H1 (cell line): ENCODE data around the gene TAS1R3. TPM values are rescaled to one million over a fixed set of nuclear protein-coding genes. Genes with fewer than 3 reads are reported as not detected.

ENCODE experiments used
- CTCF ChIA-PET: fragments of 300-600 bp; sonication (Branson Sonifier 250); formaldehyde crosslinking; loops from one replicate; lab custom pipeline; 2021; ENCODE audit not compliant: partially characterized antibody; lab: Charles Lee
- POLR2A ChIA-PET: fragments of 300-600 bp; sonication (Branson Sonifier 250); formaldehyde crosslinking; loops from one replicate; lab custom pipeline; 2021; ENCODE audit warnings: inconsistent platforms; ENCODE audit not compliant: partially characterized antibody; lab: Charles Lee
- DNase-seq, 2 experiments: peaks; one replicate each; pipeline versions ENCODE4 v3.0.0 to v3.0.0-alpha.2; 2010 to 2022; ENCODE audit warnings: low spot score in 2 of 2, low read depth in 1 of 2, mixed read lengths in 1 of 2
- FAIRE-seq: peaks from 2 replicates; lab custom pipeline; 2011; peaks lifted over from hg19 to GRCh38; lab: Jason Lieb, UNC
- H2AFZ ChIP-seq: 2 replicates; pipeline ENCODE4 v1.8.1; 2012; ENCODE audit warnings: low read length, inconsistent platforms
- H2AK5ac ChIP-seq: 2 replicates; pipeline ENCODE4 v1.6.1; 2013; ENCODE audit warnings: low read depth, low read length
- H2BK120ac ChIP-seq: replicated peaks from 2 replicates; pipeline ENCODE3; 2013; ENCODE audit warnings: low read depth, low read length, inconsistent platforms
- H2BK12ac ChIP-seq: 2 replicates; pipeline ENCODE4 v1.6.1; 2013; ENCODE audit warnings: low read depth, low read length
- H2BK15ac ChIP-seq: 2 replicates; pipeline ENCODE4 v1.6.1; 2013; ENCODE audit warnings: low read length
- H2BK20ac ChIP-seq: 2 replicates; pipeline ENCODE4 v1.6.1; 2013; ENCODE audit warnings: low read length
- H2BK5ac ChIP-seq: 2 replicates; pipeline ENCODE4 v1.6.1; 2013; ENCODE audit warnings: low read depth, low read length
- H3K14ac ChIP-seq: 2 replicates; pipeline ENCODE4 v1.6.1; 2013; ENCODE audit warnings: inconsistent platforms; ENCODE audit not compliant: insufficient read length
- H3K18ac ChIP-seq: 2 replicates; pipeline ENCODE4 v1.6.1; 2013; ENCODE audit warnings: low read length; ENCODE audit errors: extremely low read depth
- H3K23ac ChIP-seq: 2 replicates; pipeline ENCODE4 v1.6.1; 2013; ENCODE audit warnings: inconsistent platforms; ENCODE audit not compliant: insufficient read length
- H3K23me2 ChIP-seq: 2 replicates; pipeline ENCODE4 v1.6.1; 2013; ENCODE audit warnings: low read depth, low read length
- H3K27ac ChIP-seq: 2 replicates; pipeline ENCODE4 v1.6.1; 2011; ENCODE audit warnings: low read depth, low read length, inconsistent platforms
- H3K27me3 ChIP-seq, 4 experiments: replicated peaks in 1 of 4; 1 replicate in 1 of 4; 2 replicates in 3 of 4; pipeline versions ENCODE4 v1.6.1 to v1.8.1; 2011 to 2013; ENCODE audit warnings: low read length in 3 of 4, mild to moderate bottlenecking in 3 of 4, inconsistent platforms in 2 of 4, mixed read lengths in 2 of 4, moderate library complexity in 1 of 4; ENCODE audit not compliant: control insufficient read depth in 3 of 4, insufficient read depth in 3 of 4; ENCODE audit errors: extremely low read depth in 1 of 4
- H3K36me3 ChIP-seq, 4 experiments: 2 replicates each; pipeline versions ENCODE4 v1.6.1 to v1.8.1; 2011 to 2013; ENCODE audit warnings: mild to moderate bottlenecking in 4 of 4, low read length in 3 of 4, moderate library complexity in 2 of 4, control low read depth in 1 of 4, inconsistent platforms in 1 of 4; ENCODE audit not compliant: insufficient read depth in 4 of 4, control insufficient read depth in 2 of 4
- H3K4ac ChIP-seq: replicated peaks from 2 replicates; pipeline ENCODE3; 2013; ENCODE audit warnings: low read length, low read depth, mixed read lengths, inconsistent platforms; ENCODE audit not compliant: insufficient read length
- H3K4me1 ChIP-seq, 4 experiments: replicated peaks in 1 of 4; 1 replicate in 1 of 4; 2 replicates in 3 of 4; pipeline versions ENCODE4 v1.6.1 to v1.8.1; 2011 to 2013; ENCODE audit warnings: low read length in 3 of 4, inconsistent platforms in 2 of 4, mixed read lengths in 1 of 4; ENCODE audit not compliant: insufficient read depth in 4 of 4, control insufficient read depth in 3 of 4
- H3K4me2 ChIP-seq, 2 experiments: 2 replicates each; pipeline versions ENCODE4 v1.6.1 to v1.8.1; 2011 to 2013; ENCODE audit warnings: low read depth in 2 of 2, low read length in 2 of 2, control low read depth in 1 of 2, inconsistent platforms in 1 of 2, mild to moderate bottlenecking in 1 of 2; ENCODE audit not compliant: insufficient read depth in 1 of 2
- H3K4me3 ChIP-seq, 4 experiments: fragments of 200-600, 300-600 bp in 1 of 4; sonication (generic), shearing (Covaris generic), sonication (Bioruptor Twin) in 1 of 4; 2 replicates each; pipeline versions ENCODE4 v1.5.1 to v1.8.1; 2011 to 2016; ENCODE audit warnings: low read length in 4 of 4, low read depth in 3 of 4, control low read depth in 2 of 4, inconsistent platforms in 2 of 4, mild to moderate bottlenecking in 2 of 4, mixed read lengths in 1 of 4, moderate library complexity in 1 of 4; ENCODE audit not compliant: insufficient read depth in 2 of 4; ENCODE audit errors: extremely low read depth in 1 of 4
- H3K56ac ChIP-seq: replicated peaks from 2 replicates; pipeline ENCODE3; 2013; ENCODE audit warnings: low read depth, mild to moderate bottlenecking, mixed read lengths, low read length, inconsistent platforms; ENCODE audit not compliant: insufficient read length
- H3K79me1 ChIP-seq: 2 replicates; pipeline ENCODE4 v1.6.1; 2013; ENCODE audit warnings: low read depth, low read length, control low read depth
- H3K79me2 ChIP-seq, 2 experiments: 2 replicates each; pipeline versions ENCODE4 v1.6.1 to v1.8.1; 2012 to 2013; ENCODE audit warnings: low read length in 2 of 2, mild to moderate bottlenecking in 2 of 2, inconsistent platforms in 1 of 2; ENCODE audit not compliant: insufficient read depth in 2 of 2, control insufficient read depth in 1 of 2
- H3K9ac ChIP-seq, 4 experiments: replicated peaks in 1 of 4; 1 replicate in 1 of 4; 2 replicates in 3 of 4; pipeline versions ENCODE4 v1.6.1 to v1.8.1; 2011 to 2013; ENCODE audit warnings: low read depth in 3 of 4, low read length in 3 of 4, control low read depth in 2 of 4, mild to moderate bottlenecking in 2 of 4, moderate library complexity in 2 of 4, inconsistent platforms in 1 of 4; ENCODE audit errors: extremely low read depth in 1 of 4
- H3K9me3 ChIP-seq, 2 experiments: 2 replicates each; pipeline versions ENCODE4 v1.6.1 to v1.8.1; 2012 to 2013; ENCODE audit warnings: mild to moderate bottlenecking in 2 of 2, moderate library complexity in 2 of 2, control low read depth in 1 of 2, inconsistent platforms in 1 of 2, low read depth in 1 of 2, low read length in 1 of 2, mixed read lengths in 1 of 2; ENCODE audit not compliant: insufficient read depth in 2 of 2
- H4K20me1 ChIP-seq, 2 experiments: replicated peaks in 1 of 2; 2 replicates each; pipeline versions ENCODE3 to v1.8.1; 2011 to 2013; ENCODE audit warnings: inconsistent platforms in 2 of 2, low read length in 2 of 2, mild to moderate bottlenecking in 1 of 2; ENCODE audit not compliant: insufficient read depth in 2 of 2, control insufficient read depth in 1 of 2
- H4K5ac ChIP-seq: 2 replicates; pipeline ENCODE4 v1.6.1; 2013; ENCODE audit warnings: low read length, low read depth, mixed read lengths, inconsistent platforms; ENCODE audit not compliant: insufficient read length
- H4K8ac ChIP-seq: 2 replicates; pipeline ENCODE4 v1.8.0; 2013; ENCODE audit warnings: mild to moderate bottlenecking, moderate library complexity, low read length, inconsistent platforms; ENCODE audit not compliant: insufficient read depth; ENCODE audit errors: extremely low read depth
- H4K91ac ChIP-seq: replicated peaks from 2 replicates; pipeline ENCODE3; 2013; ENCODE audit warnings: low read length, mixed read lengths, inconsistent platforms; ENCODE audit not compliant: insufficient read length
- ASH2L ChIP-seq: fragments of 200-600, 300-600 bp; sonication (generic); IDR thresholded peaks from one replicate; pipeline ENCODE4 v1.7.1; 2017; ENCODE audit warnings: low read length
- BRCA1 ChIP-seq: IDR thresholded peaks from 2 replicates; pipeline ENCODE4 v1.6.1; 2012; ENCODE audit warnings: low read depth, low read length, improper control_type of control experiment
- CBX8 ChIP-seq: fragments of 300-800, 300-1000 bp; sonication (generic); IDR thresholded peaks from 2 replicates; pipeline ENCODE4 v1.7.1; 2016; ENCODE audit warnings: low read depth, low read length, borderline replicate concordance
- CTBP2 ChIP-seq: IDR thresholded peaks from 2 replicates; pipeline ENCODE4 v1.7.0; 2011; ENCODE audit warnings: borderline replicate concordance, mild to moderate bottlenecking, moderate library complexity, mixed read lengths, low read length; ENCODE audit not compliant: insufficient read depth, insufficient read length
- KDM1A ChIP-seq: fragments of 200-600, 300-600 bp; sonication (generic); IDR thresholded peaks from 2 replicates; pipeline ENCODE4 v1.7.1; 2016; ENCODE audit warnings: mild to moderate bottlenecking, low read length, borderline replicate concordance
- POLR2A ChIP-seq, 2 experiments: IDR thresholded peaks; 1 replicate in 1 of 2; 2 replicates in 1 of 2; pipeline ENCODE4 v1.6.1; 2011; ENCODE audit warnings: low read depth in 2 of 2, low read length in 2 of 2, mild to moderate bottlenecking in 2 of 2; ENCODE audit errors: control extremely low read depth in 1 of 2
- SAP30 ChIP-seq: fragments of 300-600 bp; sonication (generic); IDR thresholded peaks from 2 replicates; pipeline ENCODE4 v1.7.1; 2012; ENCODE audit warnings: low read length, moderate library complexity, mild to moderate bottlenecking, inconsistent platforms; ENCODE audit not compliant: insufficient read depth, insufficient replicate concordance
- SP2 ChIP-seq: IDR thresholded peaks from 2 replicates; pipeline ENCODE4 v1.6.1; 2012; ENCODE audit warnings: mild to moderate bottlenecking, low read length, inconsistent platforms
- SRF ChIP-seq: IDR thresholded peaks from 2 replicates; pipeline ENCODE4 v1.6.1; 2011; ENCODE audit warnings: mild to moderate bottlenecking, low read depth, low read length, moderate library complexity
- USF2 ChIP-seq: IDR thresholded peaks from 2 replicates; pipeline ENCODE4 v1.6.1; 2011; ENCODE audit warnings: low read length, improper control_type of control experiment
- WGBS, 2 experiments: shearing (Covaris generic) in 1 of 2; methylation state at CpG; one replicate each; pipeline versions ENCODE4 v1.1.6 to v1.1.7; 2013 to 2015; ENCODE audit warnings: low lambda C conversion rate in 2 of 2, mixed read lengths in 2 of 2, inconsistent platforms in 1 of 2, low coverage in 1 of 2, missing lambda C conversion rate in 1 of 2; ENCODE audit not compliant: insufficient replicate concordance in 2 of 2, insufficient coverage in 1 of 2, insufficient read length in 1 of 2; ENCODE audit errors: extremely low coverage in 1 of 2, missing lambda C conversion rate in 1 of 2; 5-methylcytosine and 5-hydroxymethylcytosine counted together
- polyA plus RNA-seq, 7 experiments: library from polyadenylated mRNA; depleted of rRNA in 3 of 7; stranded (reverse) in 5 of 7; unstranded in 2 of 7; fragments of >200 nt in 5 of 7; fragments of 200-250 nt in 2 of 7; gene quantifications; 1 replicate in 5 of 7; 2 replicates in 1 of 7; 4 replicates in 1 of 7; pipeline versions ENCODE4 v1.2.1 to v1.2.3, GENCODE V29; 2011 to 2013; ENCODE audit warnings: missing spikeins in 2 of 7, mixed read lengths in 2 of 7
- total RNA-seq: library from RNA; stranded (reverse); fragmentation: NEBNext Ultra II Directional; extraction: Animal tissue kit (Norgen Biotek cat#: 25700); gene quantifications from 2 replicates; pipeline ENCODE4 v1.2.1, GENCODE V29; 2021

Gene TAS1R3
- total and polyA plus RNA-seq, 2 of the 8 experiments (the other 6 are each of a cell fraction or from before 2014, with no cell fraction given): 0.03 to 0.19 TPM

- CTCF ChIA-PET: interaction anchor here (0.6 to 4.6 kb wide), 11 partner anchors 13 to 57 kb away, joined by 3 to 17 read pairs (median 4); partner anchors contain the start of gene CCNL2
- H3K79me2 ChIP-seq: peaks cover 5 to 17% of the 10 kb centered on the region in 2 experiments; a peak in 3 of 4 replicates
- H2AFZ ChIP-seq: no peak within 1 kb of the TSS
- no peak within 1 kb of the TSS for H2BK20ac ChIP-seq
- no peak within 1 kb of the TSS for H2BK12ac ChIP-seq
- H3K9me3 ChIP-seq: no peaks in the 10 kb centered on the region
- peak within 1 kb of the TSS; percentile 77 to 99 for H3K4me2 ChIP-seq
- peaks cover 0 to 12% (median 9%) of the 10 kb centered on the region in 4 experiments; a peak in 5 of 7 replicates for H3K4me1 ChIP-seq
- peaks cover 0 to 4% (median 0%) of the 10 kb centered on the region in 4 experiments; a peak in 1 of 8 replicates for H3K36me3 ChIP-seq
- DNase-seq (peak; percentile 94 to 99), FAIRE-seq (peak; percentile 96)
- peak within 1 kb of the TSS; percentile 63; the same call in 1 of the 2 replicates for H3K27ac ChIP-seq
- H4K5ac ChIP-seq: peak within 1 kb of the TSS; percentile 10
- H3K4ac ChIP-seq: no peak within 1 kb of the TSS
- no peak within 1 kb of the TSS for H2BK120ac ChIP-seq
- H3K14ac ChIP-seq: no peak within 1 kb of the TSS
- peak within 1 kb of the TSS; percentile 87; the same call in 1 of the 2 replicates for H3K18ac ChIP-seq
- peak within 1 kb of the TSS; percentile 87 to 97 (median 88) for H3K4me3 ChIP-seq
- POLR2A ChIA-PET: interaction anchor here (0.7 to 33.4 kb wide), 18 partner anchors 16 to 203 kb away, joined by 3 to 719 read pairs (median 4); partner anchors contain the start of genes CCNL2, DVL1, MRPL20 and MXRA8
- no peak within 1 kb of the TSS for H2AK5ac ChIP-seq
- no peak within 1 kb of the TSS for H4K91ac ChIP-seq
- peak within 1 kb of the TSS; percentile 96 for H4K8ac ChIP-seq
- peak within 1 kb of the TSS; percentile 81 to 94 (median 84) for H3K9ac ChIP-seq
- H3K56ac ChIP-seq: peak within 1 kb of the TSS; percentile 25
- peaks cover 0 to 8% of the 10 kb centered on the region in 2 experiments for H4K20me1 ChIP-seq
- peaks cover 7% of the 10 kb centered on the region; the same call in 1 of the 2 replicates for H3K23me2 ChIP-seq
- H3K79me1 ChIP-seq: peaks cover 3% of the 10 kb centered on the region; the same call in 1 of the 2 replicates
- H2BK5ac ChIP-seq: peak within 1 kb of the TSS; percentile 44
- no peak within 1 kb of the TSS for H3K23ac ChIP-seq
- WGBS, 2 experiments: 2% methylated on average over 63 of the region's 85 CpGs; no CpG with 5 or more reads in 1 of the 2 experiments
- no peaks in the 10 kb centered on the region for H3K27me3 ChIP-seq
- no peak within 1 kb of the TSS for H2BK15ac ChIP-seq
- no peak for TF ChIP-seq KDM1A
- TF ChIP-seq CBX8: no peak
- TF ChIP-seq USF2: no peak
- TF ChIP-seq CTBP2: no peak
- peak in 1 of 2 experiments; percentile 54; a peak in 1 of 3 replicates for TF ChIP-seq POLR2A (IDR thresholded peaks at IDR 0.05; ENCODE audit: control extremely low read depth in 1 of 2, low read depth in 2 of 2, low read length in 2 of 2)
- peak; percentile 91 for TF ChIP-seq ASH2L
- TF ChIP-seq BRCA1: peak; percentile 87
- no peak for TF ChIP-seq SP2
- TF ChIP-seq SAP30: no peak
- peak; percentile 43; the same call in 1 of the 2 replicates for TF ChIP-seq SRF
These were observed 44.0 kb downstream of the TAS1R3 start, which contains the start of gene AURKAIP1 for GRCh38 chr1:1374929-1375662. AURKAIP1 (minus strand) TSS chr1:1375207; CDS start chr1:1374756, 451 bp downstream.
